HuH-7.5 (cell line): Measurements from ENCODE around the gene LIME1.

Source experiments
- DNase-seq: peaks from one replicate; pipeline ENCODE4 v3.0.0; 2011; ENCODE audit warnings: low spot score

LIME1 gene

DNA sequence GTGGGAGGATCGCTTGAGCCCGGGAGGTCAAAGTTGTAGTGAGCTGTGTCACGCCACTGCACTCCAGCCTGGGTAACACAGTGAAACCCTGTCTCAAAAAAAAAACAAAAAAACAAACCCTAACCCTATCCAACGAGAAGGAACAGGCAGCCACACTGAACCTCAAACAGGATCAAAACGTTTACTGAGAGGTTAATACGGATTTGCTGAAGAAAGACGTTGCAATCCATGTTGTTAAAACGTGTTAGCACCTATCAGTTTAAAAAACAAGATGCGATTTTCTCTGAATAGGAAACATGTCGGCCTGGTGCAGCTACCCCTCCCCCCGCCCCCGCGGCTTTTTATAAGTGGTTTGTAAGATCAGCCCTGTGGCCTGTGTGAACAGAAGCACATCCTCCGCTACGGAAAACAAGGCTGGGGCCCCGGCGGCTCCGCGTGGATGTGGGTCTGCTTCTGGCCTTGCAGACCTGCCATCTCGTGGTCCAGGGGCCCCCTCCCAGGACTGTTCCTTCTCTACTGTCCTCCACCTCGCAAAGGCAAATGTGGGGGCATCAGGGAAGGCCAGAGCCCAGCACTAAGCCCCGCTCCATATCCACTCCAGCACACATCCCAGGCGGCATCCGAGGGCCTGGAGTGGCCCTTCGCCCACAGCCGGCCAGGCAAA, 14.5 kb downstream of the LIME1 start:
- DNase-seq: no peak

DNA sequence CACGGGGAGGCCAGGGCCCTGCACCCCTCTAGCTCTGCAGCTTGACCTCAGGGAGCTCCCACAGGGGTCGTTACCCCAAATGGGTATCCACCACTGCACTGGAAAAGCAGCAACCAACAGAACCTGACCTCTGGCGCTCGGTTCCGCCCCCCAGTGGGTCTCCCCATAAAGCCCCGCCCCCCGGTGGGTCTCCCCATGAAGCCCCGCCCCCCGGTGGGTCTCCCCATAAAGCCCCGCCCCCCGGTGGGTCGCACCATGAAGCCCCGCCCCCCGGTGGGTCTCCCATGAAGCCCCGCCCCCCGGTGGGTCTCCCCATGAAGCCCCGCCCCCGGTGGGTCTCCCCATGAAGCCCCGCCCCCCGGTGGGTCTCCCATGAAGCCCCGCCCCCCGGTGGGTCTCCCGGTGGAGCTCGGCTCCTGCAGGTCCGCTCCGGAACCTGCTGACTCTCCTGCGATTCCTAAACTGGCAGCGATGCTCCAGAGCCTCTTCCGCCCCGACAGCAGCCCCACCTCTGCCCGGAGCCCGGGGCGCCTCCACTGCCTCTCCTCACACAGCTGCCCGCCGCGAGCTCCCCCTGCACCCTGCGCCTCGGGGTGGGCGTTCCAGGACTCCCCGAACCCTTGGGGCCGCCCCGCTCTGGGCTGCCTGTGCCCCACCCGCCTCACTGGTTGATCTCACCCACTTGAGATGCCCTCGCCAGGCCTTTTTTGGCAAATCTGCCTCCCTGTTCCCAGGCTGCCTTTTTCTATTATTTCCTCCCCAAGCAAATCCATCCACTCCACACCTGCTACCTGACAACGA, 15.2 kb downstream of the LIME1 start:
- no peak for DNase-seq

DNA sequence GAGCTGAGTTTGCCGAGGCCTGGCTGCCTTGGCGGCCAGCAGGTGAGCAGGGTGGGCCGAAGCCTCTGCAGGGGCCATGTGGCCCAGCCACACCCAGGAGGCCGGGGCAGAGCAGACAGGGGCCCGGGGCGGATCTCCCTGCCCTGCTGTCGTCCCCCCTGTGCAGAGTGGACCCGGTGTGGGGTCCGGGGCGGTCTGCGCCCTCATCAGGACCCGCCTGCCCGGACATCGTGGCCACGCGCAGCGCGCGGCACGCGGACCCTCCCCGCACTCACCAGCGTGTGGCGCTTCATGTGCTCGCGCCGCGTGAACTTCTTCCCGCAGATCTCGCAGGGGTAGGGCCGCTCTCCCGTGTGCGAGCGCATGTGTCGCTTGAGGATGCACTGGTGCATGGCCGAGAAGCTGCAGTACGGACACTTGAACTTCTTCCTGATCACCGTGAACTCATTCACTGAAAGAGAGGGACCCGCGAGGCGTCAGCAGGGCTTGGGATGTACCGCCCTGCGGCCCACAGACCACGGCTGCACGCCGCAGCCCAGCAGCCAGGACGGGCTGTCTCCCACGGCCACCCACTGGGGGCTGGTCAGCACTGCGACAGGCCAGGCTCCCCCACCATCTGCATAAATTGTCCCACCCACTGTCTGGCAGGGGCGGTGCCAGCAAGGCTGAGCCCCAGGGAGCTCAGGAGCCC, 16.1 kb downstream of the LIME1 start:
- no peak for DNase-seq

DNA sequence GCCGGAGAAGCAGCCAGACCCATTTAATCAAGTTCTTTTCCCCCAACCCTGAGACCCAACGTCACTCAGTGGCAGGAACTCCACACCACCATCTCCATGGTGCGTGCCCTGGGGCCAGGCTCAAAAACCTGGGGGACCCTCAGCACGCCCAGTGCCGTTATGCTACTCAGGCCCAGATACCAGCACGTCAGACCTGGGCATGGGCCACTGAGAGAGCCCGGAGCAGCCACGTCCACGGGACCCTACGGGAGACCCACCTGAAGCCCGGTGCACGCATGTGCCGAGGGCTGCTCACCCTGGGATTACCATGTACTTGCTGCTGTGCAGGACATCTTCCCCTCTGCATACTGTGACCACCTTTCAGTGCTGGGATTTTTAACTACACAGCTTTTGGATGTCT, 16.9 kb downstream of the LIME1 start:
- DNase-seq: no peak

DNA sequence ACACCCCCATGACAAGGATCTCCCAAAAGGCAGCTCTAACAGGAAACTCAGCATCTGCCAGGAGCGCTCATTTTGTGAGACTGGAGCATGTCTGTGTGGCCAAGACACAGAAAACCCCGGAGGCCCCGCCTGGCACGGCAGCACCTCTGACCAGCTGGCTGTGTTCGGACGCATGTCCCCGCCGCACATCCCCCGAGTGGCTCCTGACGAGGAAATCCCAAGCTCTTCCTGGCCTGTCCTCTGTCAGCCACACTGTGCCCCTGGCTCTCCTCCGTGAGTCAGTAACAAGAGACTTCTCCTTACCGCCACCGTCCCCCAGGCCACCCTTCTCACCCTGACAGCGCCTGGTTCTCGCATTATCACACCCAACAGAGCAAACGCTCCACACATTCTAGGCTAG, 17.5 kb downstream of the LIME1 start:
- DNase-seq: no peak

DNA sequence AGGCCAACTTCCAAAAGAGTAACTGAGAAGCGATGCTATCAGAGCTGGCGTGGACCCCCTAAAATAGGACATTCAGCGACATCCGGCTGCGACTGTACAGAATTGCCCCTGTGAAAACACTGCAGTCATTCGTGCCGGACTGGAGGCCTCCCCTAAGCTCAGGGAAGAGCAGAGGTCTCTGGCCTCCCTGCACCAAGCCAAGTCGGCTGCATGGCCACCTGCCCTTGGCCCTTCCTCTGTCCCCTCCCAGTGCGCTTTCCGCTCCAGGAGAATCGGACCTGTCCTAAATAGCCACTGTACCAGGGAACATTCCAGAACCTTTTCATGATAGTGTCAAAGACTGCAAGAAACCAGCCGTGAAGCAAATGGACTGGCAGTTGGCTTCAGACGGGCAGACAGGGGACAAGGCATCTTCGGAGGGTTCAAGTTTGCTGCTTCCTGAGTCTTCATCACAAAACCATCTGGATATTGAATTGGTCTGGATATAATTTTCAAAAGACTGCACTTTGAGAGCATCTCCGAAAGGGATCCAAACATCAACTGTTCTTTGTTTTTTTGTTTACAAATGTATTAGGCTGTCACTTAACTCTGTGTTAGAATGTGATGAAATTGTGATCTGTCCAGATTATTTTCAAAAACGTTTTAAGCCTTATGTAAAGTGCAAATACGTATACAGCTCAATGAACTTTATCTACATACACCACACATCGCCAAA, 19.6 kb downstream of the LIME1 start:
- no peak for DNase-seq

DNA sequence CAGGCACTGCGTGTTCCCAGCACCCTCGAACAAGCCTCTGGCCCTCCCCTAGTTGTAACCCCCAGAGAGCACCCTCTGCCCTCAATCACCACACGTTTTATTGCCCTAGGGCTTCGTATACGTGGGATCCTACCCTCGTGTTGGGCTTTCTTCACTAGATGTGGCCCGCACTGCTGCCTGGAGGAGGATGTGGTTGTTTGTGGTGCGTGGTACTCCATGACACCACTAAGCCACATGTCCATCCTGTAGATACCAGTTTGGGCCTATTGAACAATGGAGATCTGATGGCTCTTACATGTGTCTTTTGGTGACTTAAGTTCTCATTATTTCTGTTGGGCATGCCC, 20.2 kb downstream of the LIME1 start:
- no peak for DNase-seq

DNA sequence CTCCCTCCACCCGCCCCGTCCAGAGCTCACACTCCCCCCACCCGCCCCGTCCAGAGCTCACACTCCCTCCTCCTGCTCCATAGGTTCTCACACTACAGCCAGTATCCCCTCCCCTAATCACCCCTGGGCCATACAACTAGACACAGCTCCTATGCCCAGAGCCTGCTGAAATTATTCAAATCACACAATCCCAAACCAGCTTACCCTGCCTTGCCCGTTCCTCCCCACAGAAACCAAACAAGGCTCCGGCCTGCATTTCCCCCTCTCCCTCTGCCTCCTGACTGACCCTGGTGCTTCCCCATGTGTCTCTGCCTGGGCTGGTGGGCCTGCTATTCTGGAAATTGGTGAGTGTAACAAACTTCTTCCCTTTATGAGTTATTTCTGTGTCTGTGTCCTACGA, 21.7 kb downstream of the LIME1 start:
- DNase-seq: no peak

DNA sequence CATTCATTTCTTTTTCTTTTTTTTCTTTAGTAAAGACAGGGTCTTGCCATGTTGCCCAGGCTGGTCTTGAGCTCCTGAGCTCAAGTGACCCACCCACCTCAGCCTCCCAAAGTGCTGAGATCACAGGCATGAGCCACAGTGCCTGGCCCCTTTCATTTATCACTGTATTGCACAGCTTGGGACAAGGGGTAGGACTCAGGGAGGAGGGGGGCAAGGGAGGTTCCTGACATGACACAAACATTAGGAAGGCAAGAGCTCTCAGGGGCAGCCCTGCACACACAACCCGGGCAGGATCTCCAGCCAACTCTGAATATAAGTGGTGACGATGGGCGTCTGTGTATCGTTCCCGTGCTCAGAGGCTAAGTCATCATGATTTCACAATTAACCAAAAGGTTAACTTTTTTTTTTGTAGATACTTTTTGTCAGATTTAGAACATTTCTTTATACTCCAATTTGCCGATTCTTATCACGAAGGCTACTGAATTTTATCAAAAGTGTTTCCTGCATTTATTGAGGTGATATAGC, 23.0 kb downstream of the LIME1 start:
- DNase-seq: no peak

DNA sequence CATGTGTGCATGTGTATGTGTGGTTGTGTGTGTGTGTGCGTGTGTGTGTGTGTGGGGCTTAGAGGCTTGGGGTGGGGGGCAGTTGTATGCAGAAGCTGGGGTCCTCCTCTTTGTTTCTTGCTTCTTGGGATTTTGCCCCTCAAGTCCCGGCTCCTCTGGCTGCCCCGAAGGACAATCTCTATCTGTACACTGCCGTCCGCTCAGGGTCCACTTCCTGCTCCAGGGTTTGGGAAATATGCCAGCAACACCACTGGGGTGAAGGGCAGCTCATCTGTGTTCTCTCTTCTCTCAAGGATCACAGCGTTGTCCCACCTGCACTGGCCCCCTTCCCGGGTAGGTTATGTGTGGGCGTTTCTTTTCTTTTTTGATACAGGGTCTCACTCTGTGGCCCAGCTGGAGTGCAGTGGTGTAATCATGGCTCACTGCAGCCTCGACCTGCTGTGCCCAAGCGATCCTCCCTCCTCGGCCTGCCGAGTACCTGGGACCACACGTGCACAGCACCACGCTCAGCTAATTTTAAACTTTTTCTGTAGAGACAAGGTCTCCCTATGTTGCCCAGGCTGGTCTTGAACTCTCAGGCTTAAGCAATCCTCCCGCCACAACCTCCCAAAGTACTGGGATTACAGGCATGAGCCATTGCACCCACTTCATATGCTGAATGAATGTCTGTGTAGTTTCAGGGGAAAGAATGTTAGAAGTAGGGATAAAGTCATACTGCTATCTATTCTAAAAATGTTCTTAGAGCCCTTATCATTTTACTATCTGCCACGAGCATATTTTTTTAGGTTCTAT, 28.8 kb downstream of the LIME1 start:
- DNase-seq: no peak

DNA sequence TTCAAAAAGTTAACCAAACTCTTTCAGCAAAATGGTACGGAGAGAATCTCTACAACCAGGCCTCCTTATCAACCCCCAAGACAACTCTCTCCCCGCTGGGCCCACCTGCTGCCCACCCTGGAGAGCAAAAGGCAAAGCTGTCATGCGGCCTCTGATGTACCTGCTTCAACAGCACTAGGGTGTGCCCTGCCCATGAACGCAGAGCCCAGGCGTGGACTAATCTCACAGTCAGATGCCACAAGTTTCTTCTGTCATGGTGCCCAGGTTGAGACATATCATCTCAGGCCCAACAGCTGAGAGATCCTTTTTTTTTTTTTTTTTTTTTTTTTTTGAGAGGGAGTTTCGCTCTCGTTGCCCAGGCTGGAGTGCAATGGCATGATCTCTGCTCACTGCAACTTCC, 29.4 kb downstream of the LIME1 start:
- DNase-seq: no peak

DNA sequence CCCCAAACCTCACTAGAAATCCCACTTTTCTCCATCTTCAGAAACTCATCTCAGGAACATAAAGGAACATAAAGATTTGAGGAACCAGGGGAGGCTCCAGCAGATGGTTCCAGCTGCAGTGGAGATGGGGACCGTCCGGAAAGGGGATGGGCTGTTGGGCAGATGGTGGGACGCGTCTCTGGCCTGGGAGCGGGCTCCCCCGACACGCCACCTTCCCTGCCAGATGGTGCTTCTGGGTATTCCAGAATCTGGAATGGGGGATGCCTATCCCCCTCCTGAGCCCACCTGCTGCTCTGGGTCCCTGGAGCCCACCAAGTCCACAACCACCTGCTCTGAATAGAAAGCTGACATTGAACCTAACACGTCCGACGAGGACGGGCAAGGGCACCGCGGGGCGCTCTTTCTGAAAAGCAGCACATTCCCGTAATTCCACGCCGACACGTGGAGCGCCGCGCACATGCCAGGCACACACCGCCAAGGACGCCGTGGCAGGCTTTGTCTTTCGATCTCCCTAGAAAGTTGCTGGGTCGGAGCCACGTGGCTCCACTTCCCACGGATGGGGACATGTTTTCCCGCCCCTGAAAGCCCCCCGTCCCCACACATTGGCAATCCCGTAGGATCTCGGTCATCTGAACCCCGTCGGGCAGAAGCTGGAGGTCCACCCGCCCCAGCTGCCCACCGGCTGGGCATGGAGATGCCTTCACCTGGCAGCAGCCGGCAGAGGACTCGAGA, 30.4 kb downstream of the LIME1 start:
- no peak for DNase-seq

DNA sequence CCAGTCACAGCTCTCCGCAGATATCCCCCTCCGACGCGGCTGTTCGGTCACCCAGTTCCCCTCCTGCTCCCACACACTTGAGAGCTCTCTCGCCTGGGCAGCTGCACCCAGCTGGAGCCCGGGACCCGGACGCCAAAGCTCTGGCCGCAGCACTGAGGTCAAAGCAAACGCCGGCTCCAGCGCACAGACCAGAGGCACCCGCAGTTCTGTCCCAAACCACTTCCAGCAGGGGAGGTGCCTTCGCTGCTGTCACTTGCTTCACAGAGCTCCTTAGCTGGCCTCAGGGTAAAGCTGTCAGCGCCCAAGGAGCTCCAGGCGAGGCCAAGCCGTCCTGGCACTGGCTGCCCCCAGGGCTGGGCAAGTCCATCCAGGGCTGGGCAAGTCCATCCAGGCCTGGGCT, 31.0 kb downstream of the LIME1 start:
- no peak for DNase-seq

DNA sequence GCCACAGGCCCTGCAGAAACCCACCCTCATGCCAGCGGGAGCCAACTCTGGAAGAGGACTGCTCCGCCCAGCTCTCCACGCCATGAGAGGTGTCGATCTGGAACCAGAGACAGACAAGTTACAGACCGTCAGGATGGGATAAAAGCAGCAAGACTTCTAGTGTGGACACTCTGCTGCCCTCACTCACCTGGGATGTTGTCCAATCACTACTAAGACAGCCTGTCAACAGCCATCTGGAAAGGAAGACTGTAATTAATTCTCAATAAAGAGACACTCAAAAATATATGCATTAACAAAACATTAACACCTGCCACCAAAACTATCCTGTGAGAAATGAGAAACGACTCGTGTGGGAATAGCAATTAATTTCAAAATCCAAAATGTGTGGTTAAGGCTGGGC, 31.4 kb downstream of the LIME1 start:
- no peak for DNase-seq

DNA sequence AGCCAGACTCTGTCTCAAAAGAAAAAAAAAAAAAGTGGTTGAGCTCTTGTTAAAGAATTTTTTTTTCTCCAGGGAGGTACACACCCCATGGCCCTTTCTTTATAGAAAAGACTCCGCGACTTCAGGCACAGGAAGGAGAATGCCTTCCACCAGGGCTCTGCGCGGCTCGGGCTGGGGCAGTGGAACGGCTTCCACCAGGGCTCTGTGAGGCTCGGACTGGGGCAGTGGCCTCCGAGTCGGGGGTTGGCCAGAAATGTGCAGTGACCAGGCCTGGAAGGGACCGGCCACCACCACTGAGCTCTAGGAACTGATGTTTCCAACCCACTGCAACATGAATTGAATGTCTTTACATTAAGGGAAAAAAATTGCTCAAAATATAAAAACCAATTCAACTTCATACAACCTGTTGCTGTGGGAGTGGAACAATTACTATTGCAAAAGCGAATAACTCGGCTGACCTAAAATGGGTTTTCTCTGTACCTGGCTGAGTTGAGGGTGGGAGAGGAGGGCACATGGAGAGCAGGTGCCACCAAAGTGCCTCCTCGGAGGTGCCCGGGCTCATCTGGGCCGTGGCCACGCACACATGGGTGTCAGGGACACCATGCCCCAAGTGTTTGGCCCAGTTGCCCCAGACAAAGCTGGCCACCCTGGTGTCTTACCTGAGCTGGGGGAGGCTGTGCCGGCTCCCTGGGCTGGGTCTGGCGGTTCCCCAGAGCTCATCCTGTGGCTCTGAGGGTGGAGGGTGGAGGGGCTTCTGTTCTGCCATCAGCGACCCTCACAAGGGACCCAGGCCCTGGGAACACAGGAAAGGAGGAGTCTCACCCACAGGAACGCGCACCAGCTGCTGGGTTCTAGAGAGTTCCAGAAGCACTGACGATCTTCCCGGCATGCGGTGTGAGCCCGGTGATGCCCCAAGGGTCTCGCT, 32.4 kb downstream of the LIME1 start:
- DNase-seq: no peak

DNA sequence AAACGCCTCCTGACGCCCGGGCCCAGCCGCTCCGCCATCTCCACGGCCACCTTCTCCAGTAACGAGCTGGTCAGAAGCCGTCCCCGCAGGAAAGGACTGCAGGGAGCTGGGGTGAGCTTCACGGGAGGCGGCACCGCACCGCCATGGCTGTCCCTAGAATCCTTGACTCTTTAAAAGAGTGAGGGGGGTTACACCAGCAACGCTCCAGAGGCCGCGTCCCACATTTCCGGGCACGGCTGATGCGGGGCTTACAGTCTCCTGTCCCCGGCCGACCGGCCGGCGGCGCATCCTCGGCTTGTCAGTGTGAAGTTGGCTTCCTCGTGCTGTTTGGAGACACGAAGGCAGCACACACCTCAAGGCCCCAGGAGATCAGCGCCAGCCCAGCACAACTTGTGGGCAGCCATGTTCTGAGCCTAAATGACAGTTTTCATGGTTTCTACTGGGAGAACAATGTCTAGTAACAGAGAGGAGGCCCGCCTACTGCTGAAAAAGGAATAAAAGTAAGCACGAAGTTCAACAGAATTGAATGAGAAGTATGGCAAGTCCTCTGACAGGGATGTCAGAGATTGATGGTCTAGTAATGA, 33.5 kb downstream of the LIME1 start:
- DNase-seq: no peak

DNA sequence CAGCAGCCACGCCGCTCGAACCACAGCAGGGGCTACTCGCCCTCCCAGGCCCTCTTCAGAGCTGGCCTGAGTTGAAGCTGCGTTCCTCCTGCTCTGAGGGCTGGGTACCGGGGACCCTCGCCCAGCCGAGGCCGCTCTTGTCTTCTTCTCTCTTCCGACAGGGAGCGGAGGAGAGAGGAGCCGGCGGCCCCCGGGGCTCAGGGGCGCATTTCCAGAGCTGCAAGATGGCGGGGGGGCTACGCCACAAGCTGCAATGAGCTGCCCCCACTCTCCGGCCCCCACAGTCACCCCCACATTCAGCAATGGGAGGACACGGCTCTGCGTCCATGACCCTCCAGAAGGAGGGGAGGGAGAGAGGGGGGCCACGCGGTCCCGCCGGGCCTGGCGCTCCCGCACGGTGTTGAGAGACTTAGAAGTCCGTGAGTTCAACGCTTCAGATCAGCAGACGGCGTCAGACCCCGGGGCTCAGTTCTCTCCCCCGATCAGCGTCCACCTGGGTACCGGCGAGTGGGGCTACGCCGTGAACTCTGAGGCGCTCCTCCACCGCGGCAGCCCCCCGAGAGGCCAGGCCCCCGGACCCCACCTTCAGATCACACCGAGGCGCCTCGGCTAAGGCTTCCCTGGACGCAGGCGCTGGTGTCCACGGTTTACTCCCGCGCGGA, 34.7 kb downstream of the LIME1 start:
- no peak for DNase-seq

DNA sequence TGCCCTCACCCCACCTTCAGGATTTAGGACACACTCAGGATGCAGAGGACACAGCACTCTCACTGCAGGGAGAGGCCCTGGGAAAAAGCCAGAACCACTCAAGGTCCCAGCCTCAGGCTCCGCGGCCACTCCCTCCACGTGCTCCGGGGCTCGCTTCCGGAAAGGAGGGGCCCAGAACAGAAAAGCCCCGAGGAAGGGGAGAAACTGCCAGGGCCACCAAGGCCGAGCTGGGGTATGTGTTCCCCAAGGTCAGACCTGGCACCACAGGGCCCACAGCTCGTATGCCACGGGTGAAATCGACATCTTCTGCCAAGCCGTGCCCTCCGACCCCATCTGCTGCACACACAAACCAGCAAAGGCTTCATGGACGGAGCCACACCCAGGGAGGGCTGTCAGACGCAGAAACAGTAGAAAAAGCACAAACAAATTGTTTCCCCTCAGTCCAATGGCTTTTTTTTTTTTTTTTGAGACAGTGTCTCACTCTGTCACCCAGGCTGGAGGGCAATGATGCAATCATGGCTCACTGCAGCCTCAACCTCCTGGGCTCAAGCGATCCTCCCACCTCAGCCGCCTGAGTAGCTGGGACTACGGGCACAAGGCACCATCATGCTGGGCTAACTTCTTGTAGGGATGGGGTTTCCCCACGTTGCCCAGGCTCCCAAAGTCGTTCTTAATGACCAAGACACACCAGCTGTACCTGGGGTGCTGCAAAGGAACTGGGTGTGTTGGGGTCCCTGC, 36.5 kb downstream of the LIME1 start:
- no peak for DNase-seq
